OCI-LY7 (cell line): ENCODE data around the gene C19orf25. TPM values are rescaled to one million over a fixed set of nuclear protein-coding genes. Genes with fewer than 3 reads are reported as not detected.

Source experiments
- BruUV-seq: library from RNA; stranded (reverse); fragments of 400-500 nt; replicated peaks from 2 replicates; lab custom pipeline; 2021; lab: Mats Ljungman, UMichigan
- CTCF ChIA-PET: fragments of 300-600 bp; sonication (Branson Sonifier 250); formaldehyde crosslinking; loops from one replicate; lab custom pipeline; 2022; ENCODE audit warnings: antibody characterized with exemption; ENCODE audit not compliant: unreplicated experiment; lab: Charles Lee
- POLR2A ChIA-PET: fragments of 300-600 bp; sonication (Branson Sonifier 250); formaldehyde crosslinking; loops from one replicate; lab custom pipeline; 2022; ENCODE audit warnings: antibody characterized with exemption; lab: Charles Lee
- DNase-seq: peaks from one replicate; pipeline ENCODE4 v3.0.0-alpha.2; 2015; ENCODE audit warnings: low spot score
- H2AFZ ChIP-seq: fragments of 200-600 bp; sonication (generic), shearing (Covaris generic); 2 replicates; pipeline ENCODE4 v1.6.1; 2014; ENCODE audit warnings: mild to moderate bottlenecking, antibody characterized with exemption, low read length, moderate library complexity
- H3K27ac ChIP-seq: fragments of 200-600 bp; sonication (generic); 2 replicates; pipeline ENCODE4 v1.5.1; 2014; ENCODE audit warnings: mixed run types, low read depth, mild to moderate bottlenecking, moderate library complexity, low read length, inconsistent platforms; ENCODE audit not compliant: poor library complexity, severe bottlenecking
- H3K36me3 ChIP-seq: fragments of 200-600 bp; sonication (generic); 2 replicates; pipeline ENCODE4 v1.6.1; 2014; ENCODE audit warnings: mild to moderate bottlenecking, antibody characterized with exemption, low read length, moderate library complexity, mixed read lengths; ENCODE audit not compliant: insufficient read depth
- H3K4me1 ChIP-seq: fragments of 200-600 bp; sonication (generic); 2 replicates; pipeline ENCODE4 v1.5.1; 2014; ENCODE audit warnings: mild to moderate bottlenecking, low read length; ENCODE audit not compliant: insufficient read depth, poor library complexity, severe bottlenecking
- H3K4me2 ChIP-seq: fragments of 200-600 bp; sonication (generic); 2 replicates; pipeline ENCODE4 v1.6.1; 2014; ENCODE audit warnings: mild to moderate bottlenecking, low read length
- H3K4me3 ChIP-seq: fragments of 200-600 bp; sonication (generic); 2 replicates; pipeline ENCODE4 v1.5.1; 2014; ENCODE audit warnings: mild to moderate bottlenecking, low read depth, low read length; ENCODE audit not compliant: poor library complexity, severe bottlenecking
- H3K79me2 ChIP-seq: fragments of 200-600 bp; sonication (generic); 2 replicates; pipeline ENCODE4 v1.6.1; 2016; ENCODE audit warnings: low read depth, mild to moderate bottlenecking, low read length, moderate library complexity, mixed read lengths; ENCODE audit not compliant: insufficient read depth
- H3K9me2 ChIP-seq: fragments of 200-600 bp; sonication (generic); 2 replicates; pipeline ENCODE4 v1.6.1; 2016; ENCODE audit warnings: mild to moderate bottlenecking, low read length, mixed read lengths; ENCODE audit not compliant: insufficient read depth
- H3K9me3 ChIP-seq: fragments of 200-600 bp; sonication (generic); 2 replicates; pipeline ENCODE4 v1.6.1; 2014; ENCODE audit warnings: mild to moderate bottlenecking, mixed run types, low read length, mixed read lengths
- H4K20me1 ChIP-seq: fragments of 200-600 bp; sonication (generic); 2 replicates; pipeline ENCODE4 v1.6.1; 2014; ENCODE audit warnings: mild to moderate bottlenecking, antibody characterized with exemption, low read length, moderate library complexity, mixed read lengths; ENCODE audit not compliant: insufficient read depth
- CTCF ChIP-seq: fragments of 200-600 bp; sonication (generic); conservative IDR thresholded peaks from 2 replicates; pipeline ENCODE4 v1.5.1; 2014; ENCODE audit warnings: mild to moderate bottlenecking, antibody characterized with exemption, low read length, moderate library complexity, mixed read lengths
- EZH2phosphoT487 ChIP-seq: fragments of 200-600 bp; sonication (generic); IDR thresholded peaks from 2 replicates; pipeline ENCODE4 v1.6.1; 2018; ENCODE audit warnings: low read depth, borderline replicate concordance, mild to moderate bottlenecking, mixed run types, antibody characterized with exemption, low read length, moderate library complexity, mixed read lengths
- intact Hi-C: fragments of 100-400 bp; cut with micrococcal nuclease; formaldehyde crosslinking; loops from one replicate; pipeline ENCODE4 v1.10.0; 2022; ENCODE audit not compliant: unreplicated experiment
- total RNA-seq, 2 experiments: library from RNA; depleted of rRNA in 1 of 2; stranded (reverse); fragments of >200 nt in 1 of 2; shearing (Covaris generic) in 1 of 2; gene quantifications; 2 replicates each; pipeline ENCODE4 v1.2.3, GENCODE V29; 2014 to 2022

The C19orf25 gene
- total RNA-seq, 2 experiments from 2014 or later, result 45.6 to 58.6 TPM

- no peaks in the 10 kb centered on the region for H4K20me1 ChIP-seq
- H3K36me3 ChIP-seq, result no peaks in the 10 kb centered on the region
- peak; percentile 55 for DNase-seq
- H3K4me3 ChIP-seq, result no peak overlapping the region
- no peak overlapping the region for H2AFZ ChIP-seq
- POLR2A ChIA-PET, result interaction anchor here (0.7 kb wide), 1 partner anchor 94 kb away, joined by 5 read pairs; no protein-coding TSS in a partner anchor
- H3K4me2 ChIP-seq, result no peak overlapping the region
- H3K4me1 ChIP-seq, result no peaks in the 10 kb centered on the region
- H3K27ac ChIP-seq, result no peak overlapping the region
- H3K9me2 ChIP-seq, result no peaks in the 10 kb centered on the region
- no peaks in the 10 kb centered on the region for H3K79me2 ChIP-seq
- no peaks in the 10 kb centered on the region for H3K9me3 ChIP-seq
- intact Hi-C loops, result no loop called here
- CTCF ChIA-PET, result no interaction called here
- no TSS peak for BruUV-seq
- no peak for TF ChIP-seq EZH2phosphoT487
- TF ChIP-seq CTCF, result peak; percentile 76
Observed at GRCh38 chr19:1513499-1514294, 34.7 kb upstream of the C19orf25 start.

GRCh38 chr19:1512671-1513498 lies 33.9 kb upstream of the C19orf25 start, which contains the start of gene ADAMTSL5:
Gene ADAMTSL5, minus strand, starts transcription at chr19:1513019. Its CDS starts 2,076 bp downstream, at chr19:1510943.
- H4K20me1 ChIP-seq, result no peaks in the 10 kb centered on the region
- ChIA-PET POLR2A (no interaction called here), CTCF (no interaction called here)
- no peak for DNase-seq
- H3K9me3 ChIP-seq, result no peaks in the 10 kb centered on the region
- no peaks in the 10 kb centered on the region for H3K9me2 ChIP-seq
- intact Hi-C loops, result no loop called here
- no peak within 1 kb of the TSS for H3K27ac ChIP-seq
- H3K4me3 ChIP-seq, result no peak within 1 kb of the TSS
- peaks cover 4% of the 10 kb centered on the region for H3K4me1 ChIP-seq
- no peak within 1 kb of the TSS for H2AFZ ChIP-seq
- H3K36me3 ChIP-seq, result no peaks in the 10 kb centered on the region
- no peak within 1 kb of the TSS for H3K4me2 ChIP-seq
- no peak for TF ChIP-seq CTCF
- no peak for TF ChIP-seq EZH2phosphoT487
- no TSS peak for BruUV-seq
- no peaks in the 10 kb centered on the region for H3K79me2 ChIP-seq
